Transverse colon (tissue), 4 donors: ENCODE results near the gene MOV10L1. TPM values are rescaled to one million over a fixed set of nuclear protein-coding genes. Genes with fewer than 3 reads are reported as not detected.

ENCODE experiments used
- DNase-seq: peaks from one replicate; pipeline ENCODE4 v3.0.0-alpha.2; 2019
- H3K27ac ChIP-seq, 4 donors: fragments of 200-600 bp; sonication (generic); 2 replicates each; pipeline ENCODE4 v1.5.1; 2016 to 2018; ENCODE audit warnings: inconsistent platforms in 4 of 4
- H3K27me3 ChIP-seq: fragments of 200-600 bp; sonication (generic); 2 replicates; pipeline ENCODE4 v1.5.1; 2017; ENCODE audit warnings: inconsistent platforms
- H3K36me3 ChIP-seq, 4 donors: fragments of 200-600 bp; sonication (generic); 2 replicates each; pipeline ENCODE4 v1.5.1; 2017 to 2019; ENCODE audit warnings: inconsistent platforms in 4 of 4
- H3K4me1 ChIP-seq, 4 donors: fragments of 200-600 bp; sonication (generic); 2 replicates each; pipeline ENCODE4 v1.5.1; 2017 to 2020; ENCODE audit warnings: inconsistent platforms in 4 of 4
- H3K4me3 ChIP-seq, 4 donors: fragments of 200-600 bp; sonication (generic); 1 replicate in 1 of 4; 2 replicates in 3 of 4; pipeline versions ENCODE4 v1.5.1 to v1.6.1; 2017 to 2019; ENCODE audit warnings: inconsistent platforms in 4 of 4
- H3K9me3 ChIP-seq, 2 donors: fragments of 200-600 bp; sonication (generic); 2 replicates each; pipeline ENCODE4 v1.5.1; 2017 to 2019; ENCODE audit warnings: inconsistent platforms in 2 of 2
- EP300 ChIP-seq: sonication (generic); formaldehyde crosslinking; IDR thresholded peaks from one replicate; pipeline ENCODE4 v1.6.1; 2017; ENCODE audit warnings: antibody characterized with exemption, low read depth
- POLR2A ChIP-seq: fragments of 450-650 bp; IDR thresholded peaks from one replicate; pipeline ENCODE4 v1.6.1; 2016; ENCODE audit warnings: antibody characterized with exemption, mild to moderate bottlenecking, moderate library complexity
- POLR2AphosphoS5 ChIP-seq, 3 donors: sonication (generic); formaldehyde crosslinking; IDR thresholded peaks; one replicate each; pipeline ENCODE4 v1.6.1; 2016; ENCODE audit warnings: antibody characterized with exemption in 3 of 3
- WGBS, 2 donors: methylation state at CpG; one replicate each; pipeline ENCODE4 v1.1.5; 2018; ENCODE audit warnings: low coverage in 1 of 2; 5-methylcytosine and 5-hydroxymethylcytosine counted together
- in situ Hi-C, 4 donors: fragments of 200-750 bp; cut with MboI; loops; one replicate each; pipeline versions ENCODE4 v1.15.0 to v1.15.1; 2017; ENCODE audit warnings: low sequenced_read_pairs in 3 of 4, low pct_ligation_motif_present in 1 of 4, low pct_unique_long_range_greater_than_20kb in 1 of 4
- intact Hi-C: fragments of 100-400 bp; cut with DNase I; formaldehyde crosslinking; loops from one replicate; pipeline ENCODE4 v1.15.1; 2023; ENCODE audit warnings: low total_unique reads
- total RNA-seq, 4 donors: library from RNA; depleted of rRNA; stranded (reverse); fragments of >200 nt; gene quantifications; one replicate each; pipeline ENCODE4 v1.1.0, GENCODE V29; 2016
- TF ChIP-seq, protein P1 (sequence below), 5 experiments: fragments of 200-600 bp in 3 of 5; fragments of 450-650 bp in 2 of 5; sonication (generic) in 3 of 5; IDR thresholded peaks; 1 replicate in 2 of 5; 2 replicates in 3 of 5; pipeline ENCODE4 v1.5.1; 2016 to 2017; ENCODE audit warnings: antibody characterized with exemption in 5 of 5, inconsistent platforms in 3 of 5, mild to moderate bottlenecking in 2 of 5, moderate library complexity in 1 of 5

The MOV10L1 gene
- total RNA-seq, 4 donors from 2014 or later, result 0.20 to 0.48 (median 0.41) TPM; not detected in 1

DNA sequence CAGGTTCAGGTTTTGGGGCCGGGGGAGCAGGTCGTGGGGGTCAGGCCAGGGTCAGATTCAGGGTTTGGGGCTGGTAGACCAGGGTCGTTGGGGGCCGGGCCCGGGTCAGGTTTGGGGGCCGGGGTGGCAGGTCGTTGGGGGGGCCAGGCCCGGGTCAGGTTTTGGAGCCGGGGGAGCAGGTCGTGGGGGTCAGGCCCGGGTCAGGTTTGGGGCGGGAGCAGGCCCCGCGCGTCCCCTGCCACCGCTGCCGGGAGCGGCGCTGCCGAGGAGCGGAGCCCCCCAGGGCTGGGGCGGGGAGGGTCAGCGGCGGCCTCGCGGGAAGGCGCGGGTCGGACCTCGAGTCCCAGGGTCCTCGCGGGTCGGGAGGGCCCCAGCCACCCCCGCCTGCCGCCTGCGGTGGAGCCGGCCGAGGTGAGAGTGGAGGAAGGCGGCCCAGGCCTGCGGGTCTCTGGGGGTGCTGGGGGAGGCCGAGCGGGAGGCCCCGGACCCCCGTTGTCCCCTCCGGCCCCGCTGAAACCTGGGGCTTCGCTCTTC lies 96.4 kb downstream of the MOV10L1 start:
- H3K27ac ChIP-seq, result peak overlapping the region; percentile 81 to 93 (median 84)
- intact Hi-C loops (no loop called here), in situ Hi-C loops (no loop called here)

DNA sequence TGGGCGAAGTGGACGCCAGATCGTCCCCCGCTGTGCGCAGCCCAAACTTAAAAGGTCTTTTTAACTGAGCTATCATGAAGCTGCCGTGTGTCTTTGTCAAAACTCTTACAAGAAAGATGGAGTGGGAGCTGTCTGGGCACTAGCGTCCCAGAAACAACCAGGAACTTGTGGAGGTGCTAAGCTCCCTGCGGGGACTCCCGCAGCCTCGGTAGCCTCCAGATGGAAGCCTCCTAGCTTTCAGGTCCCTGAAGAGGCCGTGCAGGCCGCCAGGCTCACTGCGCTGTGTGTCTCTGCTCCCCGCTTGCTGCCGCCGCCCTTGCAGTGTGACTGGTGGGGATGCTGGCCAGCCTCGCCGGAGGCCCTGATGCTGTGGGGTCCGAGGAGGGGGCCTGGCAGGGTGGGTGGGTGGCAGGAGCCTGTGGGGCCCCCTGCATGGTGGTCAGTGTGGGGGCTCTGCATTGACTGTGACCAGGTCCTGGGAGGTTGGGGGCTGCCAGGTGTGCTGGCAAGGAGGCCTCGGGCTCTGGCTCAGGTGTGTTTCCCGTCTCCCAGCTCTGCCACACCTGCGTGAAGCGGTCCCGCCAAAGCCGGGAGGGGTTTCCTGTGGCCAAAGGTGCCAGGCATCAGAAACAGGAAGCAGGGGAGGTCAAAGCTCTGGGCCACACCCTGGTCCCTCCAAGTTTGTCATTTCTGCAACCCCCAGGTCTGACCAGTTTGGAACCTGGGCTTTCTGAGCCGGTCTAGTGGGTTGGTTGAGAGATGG lies 97.1 kb downstream of the MOV10L1 start:
- peaks cover 38 to 69% (median 62%) of the 10 kb centered on the region in 4 donors for H3K4me1 ChIP-seq
- H3K27ac ChIP-seq, result peak overlapping the region; percentile 81 to 93 (median 84)
- peak overlapping the region; percentile 49 to 80 (median 76) for H3K4me3 ChIP-seq
- H3K27me3 ChIP-seq, result no peaks in the 10 kb centered on the region
- in situ Hi-C loops (no loop called here), intact Hi-C loops (no loop called here)
- TF ChIP-seq POLR2A (peak; percentile 24), POLR2AphosphoS5 (IDR thresholded peaks at IDR 0.05) (no peak)
- peak; percentile 78 for DNase-seq
- H3K9me3 ChIP-seq, result no peaks in the 10 kb centered on the region
- WGBS, 2 donors, result 15% methylated on average over 17 of the region's 26 CpGs; no CpG with 5 or more reads in 1 of the 2 donors
- H3K36me3 ChIP-seq, result no peaks in the 10 kb centered on the region

More for the DNA sequence above, 96.4 kb downstream of the MOV10L1 start:
- Histone ChIP-seq H3K36me3 (no peaks in the 10 kb centered on the region), H3K27me3 (no peaks in the 10 kb centered on the region), H3K4me1 (peaks cover 36 to 63% (median 56%) of the 10 kb centered on the region in 4 donors), H3K4me3 (peak overlapping the region; percentile 49 to 80 (median 76)), H3K9me3 (no peaks in the 10 kb centered on the region)
- TF ChIP-seq POLR2AphosphoS5 (IDR thresholded peaks at IDR 0.05) (no peak), POLR2A (no peak), EP300 (no peak)
- TF ChIP-seq, protein P1, sequence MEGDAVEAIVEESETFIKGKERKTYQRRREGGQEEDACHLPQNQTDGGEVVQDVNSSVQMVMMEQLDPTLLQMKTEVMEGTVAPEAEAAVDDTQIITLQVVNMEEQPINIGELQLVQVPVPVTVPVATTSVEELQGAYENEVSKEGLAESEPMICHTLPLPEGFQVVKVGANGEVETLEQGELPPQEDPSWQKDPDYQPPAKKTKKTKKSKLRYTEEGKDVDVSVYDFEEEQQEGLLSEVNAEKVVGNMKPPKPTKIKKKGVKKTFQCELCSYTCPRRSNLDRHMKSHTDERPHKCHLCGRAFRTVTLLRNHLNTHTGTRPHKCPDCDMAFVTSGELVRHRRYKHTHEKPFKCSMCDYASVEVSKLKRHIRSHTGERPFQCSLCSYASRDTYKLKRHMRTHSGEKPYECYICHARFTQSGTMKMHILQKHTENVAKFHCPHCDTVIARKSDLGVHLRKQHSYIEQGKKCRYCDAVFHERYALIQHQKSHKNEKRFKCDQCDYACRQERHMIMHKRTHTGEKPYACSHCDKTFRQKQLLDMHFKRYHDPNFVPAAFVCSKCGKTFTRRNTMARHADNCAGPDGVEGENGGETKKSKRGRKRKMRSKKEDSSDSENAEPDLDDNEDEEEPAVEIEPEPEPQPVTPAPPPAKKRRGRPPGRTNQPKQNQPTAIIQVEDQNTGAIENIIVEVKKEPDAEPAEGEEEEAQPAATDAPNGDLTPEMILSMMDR (IDR thresholded peaks at IDR 0.05), result no peak
- 0% methylated on average over 7 of the region's 47 CpGs; no CpG with 5 or more reads in 1 of the 2 donors for WGBS, 2 donors
- no peak for DNase-seq

DNA sequence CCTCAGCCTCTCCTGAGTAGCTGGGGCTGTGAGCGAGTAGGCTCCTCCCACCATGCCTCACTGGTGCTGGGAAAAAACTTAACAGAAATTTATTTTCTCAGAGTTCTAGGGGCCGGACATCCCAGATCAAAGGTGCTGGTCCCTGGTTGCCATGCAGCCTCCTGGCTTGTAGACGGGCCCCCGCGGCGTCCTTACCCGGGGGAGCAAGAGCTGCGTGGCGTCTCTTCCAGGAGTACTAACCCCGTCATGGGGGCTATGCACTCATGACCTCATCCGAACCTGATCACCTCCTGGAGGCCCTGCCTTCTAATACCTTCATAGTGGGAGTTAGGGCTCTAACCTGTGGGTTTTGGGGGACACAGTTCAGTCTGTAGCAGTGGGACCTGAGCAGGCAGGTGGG lies 98.5 kb downstream of the MOV10L1 start:
- intact Hi-C loops, result no loop called here
- WGBS, 2 donors, result 89% methylated on average over 11 of the region's 11 CpGs; no CpG with 5 or more reads in 1 of the 2 donors
- H3K36me3 ChIP-seq, result no peaks in the 10 kb centered on the region
- no peaks in the 10 kb centered on the region for H3K9me3 ChIP-seq
- in situ Hi-C loops, result no loop called here
- peak overlapping the region in 1 of 4 donors; percentile 93 for H3K27ac ChIP-seq
- H3K27me3 ChIP-seq, result no peaks in the 10 kb centered on the region
- H3K4me1 ChIP-seq, result peaks cover 40 to 79% (median 69%) of the 10 kb centered on the region in 4 donors
- TF ChIP-seq EP300 (no peak), POLR2A (no peak), POLR2AphosphoS5 (IDR thresholded peaks at IDR 0.05) (no peak)
- TF ChIP-seq, protein P1 (IDR thresholded peaks at IDR 0.05), result no peak
- no peak overlapping the region for H3K4me3 ChIP-seq
- no peak for DNase-seq

DNA sequence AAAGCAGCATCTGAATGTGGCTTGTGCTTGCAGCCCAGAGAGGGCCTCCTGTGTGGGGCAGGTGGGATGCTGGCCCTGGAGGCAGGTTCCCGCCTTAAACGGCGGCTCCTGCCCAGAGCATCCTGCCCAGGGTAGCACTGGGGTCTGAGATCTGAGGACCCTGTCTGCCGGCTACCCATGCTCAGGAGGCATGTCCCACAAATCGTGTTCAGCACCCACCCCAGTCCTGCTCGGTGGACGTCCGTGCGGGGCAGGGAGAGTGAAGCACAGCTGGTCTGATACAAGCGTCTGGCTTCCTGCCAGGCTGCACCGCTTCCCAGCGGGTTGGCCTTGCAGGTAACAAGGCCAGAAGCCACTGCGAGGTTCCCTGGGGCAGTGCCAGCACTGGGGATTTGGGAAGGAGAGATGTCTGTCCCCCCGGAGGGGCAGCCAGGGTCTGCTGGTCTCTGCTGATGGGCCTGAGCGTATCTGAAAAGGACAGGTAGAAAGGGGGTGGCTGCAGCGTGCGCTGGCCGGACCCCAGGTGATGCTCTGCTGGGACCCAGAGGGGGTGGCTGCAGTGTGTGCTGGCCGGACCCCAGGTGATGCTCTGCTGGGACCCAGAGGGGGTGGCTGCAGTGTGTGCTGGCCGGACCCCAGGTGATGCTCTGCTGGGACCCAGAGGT lies 99.5 kb downstream of the MOV10L1 start:
- peaks cover 0 to 2% (median under 1%) of the 10 kb centered on the region in 4 donors for H3K36me3 ChIP-seq
- intact Hi-C loops (no loop called here), in situ Hi-C loops (no loop called here)
- no peak for TF ChIP-seq POLR2AphosphoS5 (IDR thresholded peaks at IDR 0.05)
- no peak for TF ChIP-seq EP300
- TF ChIP-seq, protein P1 (IDR thresholded peaks at IDR 0.05), result no peak
- no peak for TF ChIP-seq POLR2A
- no peak overlapping the region for H3K4me3 ChIP-seq
- no peaks in the 10 kb centered on the region for H3K9me3 ChIP-seq
- WGBS, 2 donors, result 54% methylated on average over 18 of the region's 20 CpGs; no CpG with 5 or more reads in 1 of the 2 donors
- H3K27me3 ChIP-seq, result no peaks in the 10 kb centered on the region
- peak; percentile 59 for DNase-seq
- peak overlapping the region; percentile 80 to 93 (median 88) for H3K27ac ChIP-seq
- H3K4me1 ChIP-seq, result peaks cover 37 to 71% (median 66%) of the 10 kb centered on the region in 4 donors
